ENCODE results near the gene FOXP1. TPM values are rescaled to one million over a fixed set of nuclear protein-coding genes. Genes with fewer than 3 reads are reported as not detected.

Gene FOXP1
- total and polyA plus RNA-seq, 9 of the 15 experiments (the other 6 are each of a cell fraction or from before 2014, with no cell fraction given) = 7.7 to 34.5 (median 13.7) TPM

DNA sequence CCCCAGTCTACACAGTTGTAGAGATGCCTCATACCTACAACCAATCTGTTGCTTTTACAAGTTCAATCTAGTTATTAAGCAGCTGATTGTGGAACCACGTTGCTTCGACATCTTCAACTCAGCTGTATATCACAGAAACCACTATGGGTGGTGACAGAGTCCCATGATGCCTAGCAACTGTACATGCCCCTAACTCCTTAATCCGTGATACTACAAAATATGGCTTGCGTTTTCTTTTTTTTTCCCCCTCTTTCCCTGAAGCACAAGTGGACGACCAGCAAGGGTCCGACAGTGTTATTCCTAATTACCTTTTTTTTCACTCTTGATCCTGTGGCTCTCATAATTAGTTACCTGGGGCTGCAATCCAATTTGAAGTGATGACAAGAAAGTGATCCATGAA lies 478.6 kb downstream of the FOXP1 start (continued):
- no peak for TF ChIP-seq TCF7L2 (IDR thresholded peaks at IDR 0.05; ENCODE audit: low read depth, low read length)

DNA sequence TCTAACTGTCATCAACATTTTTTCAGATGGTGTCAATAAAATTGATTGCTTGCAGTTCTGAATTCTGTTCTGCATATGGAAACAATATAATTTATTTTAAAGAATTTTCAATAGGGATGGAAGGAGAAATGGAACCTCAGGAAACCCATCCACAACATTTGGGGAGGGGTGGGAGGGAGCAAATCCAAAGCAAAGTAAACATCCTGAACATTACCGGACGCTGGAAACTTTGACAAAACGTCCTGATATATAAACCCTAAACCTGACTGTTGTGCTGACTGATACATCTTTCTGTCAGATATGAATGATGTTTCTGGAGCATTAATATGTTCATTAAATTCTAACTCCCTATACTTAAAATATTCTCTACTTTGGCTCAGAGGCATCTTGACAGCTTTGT lies 479.0 kb downstream of the FOXP1 start:
- no peak for ATAC-seq
- peaks cover 7% of the 10 kb centered on the region; the same call in 1 of the 3 replicates for H3K79me2 ChIP-seq (ENCODE audit: control insufficient read depth, insufficient read depth, low read length)
- FAIRE-seq = no peak
- no peaks in the 10 kb centered on the region for H4K20me1 ChIP-seq (replicated peaks; ENCODE audit: control insufficient read depth, insufficient read depth, low read length)
- peaks cover 0 to 6% of the 10 kb centered on the region in 2 experiments; a peak in 3 of 5 replicates for H3K4me1 ChIP-seq (replicated peaks in 1 of 2; ENCODE audit: control insufficient read depth in 2 of 2, insufficient read depth in 2 of 2, low read length in 2 of 2)
- in situ Hi-C loops (cut with MboI) = no loop called here
- H3K36me3 ChIP-seq (ENCODE audit: control insufficient read depth, insufficient read depth, low read length) = peaks cover 21% of the 10 kb centered on the region
- no peak overlapping the region for H2AFZ ChIP-seq (ENCODE audit: low read depth, low read length)
- H3K27me3 ChIP-seq (ENCODE audit: control insufficient read depth in 2 of 2, insufficient read depth in 2 of 2, low read length in 2 of 2) = no peaks in the 10 kb centered on the region
- DNase-seq (ENCODE audit: extremely low read depth in 1 of 4, low spot score in 3 of 4) = no peak
- BruUV-seq (replicated peaks) = no TSS peak
- intact Hi-C loops (cut with micrococcal nuclease) = no loop called here
- POLR2A ChIA-PET = no interaction called here
- no peak overlapping the region for H3K9ac ChIP-seq (ENCODE audit: insufficient read depth in 1 of 2, low read depth in 2 of 2, low read length in 2 of 2)
- TF ChIP-seq U2AF2 (optimal IDR thresholded peaks at IDR 0.05; ENCODE audit: low read depth, low read length) (no peak), KLF10 (CRISPR knock-in tag; IDR thresholded peaks at IDR 0.05) (no peak), CHCHD3 (CRISPR knock-in tag; IDR thresholded peaks at IDR 0.05) (no peak), NR1H2 (CRISPR knock-in tag; IDR thresholded peaks at IDR 0.05) (no peak), GABPB1 (CRISPR knock-in tag; IDR thresholded peaks at IDR 0.05) (no peak), KDM1A (IDR thresholded peaks at IDR 0.05) (no peak), CC2D1A (IDR thresholded peaks at IDR 0.05) (no peak), TFE3 (CRISPR knock-in tag; IDR thresholded peaks at IDR 0.05) (no peak), HIVEP1 (CRISPR knock-in tag; IDR thresholded peaks at IDR 0.05) (no peak), STAT5A (IDR thresholded peaks at IDR 0.05; ENCODE audit: borderline replicate concordance, low read length) (no peak), TEAD1 (CRISPR knock-in tag; IDR thresholded peaks at IDR 0.05) (no peak), MTA2 (IDR thresholded peaks at IDR 0.05; ENCODE audit: low read depth) (no peak), HMGN3 (IDR thresholded peaks at IDR 0.05; ENCODE audit: borderline replicate concordance, extremely low read depth, insufficient read length, low read depth, low read length) (no peak)
- TF ChIP-seq, protein P1, sequence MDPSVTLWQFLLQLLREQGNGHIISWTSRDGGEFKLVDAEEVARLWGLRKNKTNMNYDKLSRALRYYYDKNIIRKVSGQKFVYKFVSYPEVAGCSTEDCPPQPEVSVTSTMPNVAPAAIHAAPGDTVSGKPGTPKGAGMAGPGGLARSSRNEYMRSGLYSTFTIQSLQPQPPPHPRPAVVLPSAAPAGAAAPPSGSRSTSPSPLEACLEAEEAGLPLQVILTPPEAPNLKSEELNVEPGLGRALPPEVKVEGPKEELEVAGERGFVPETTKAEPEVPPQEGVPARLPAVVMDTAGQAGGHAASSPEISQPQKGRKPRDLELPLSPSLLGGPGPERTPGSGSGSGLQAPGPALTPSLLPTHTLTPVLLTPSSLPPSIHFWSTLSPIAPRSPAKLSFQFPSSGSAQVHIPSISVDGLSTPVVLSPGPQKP (CRISPR knock-in tag; IDR thresholded peaks at IDR 0.05) = no peak
- TF ChIP-seq, protein P2, sequence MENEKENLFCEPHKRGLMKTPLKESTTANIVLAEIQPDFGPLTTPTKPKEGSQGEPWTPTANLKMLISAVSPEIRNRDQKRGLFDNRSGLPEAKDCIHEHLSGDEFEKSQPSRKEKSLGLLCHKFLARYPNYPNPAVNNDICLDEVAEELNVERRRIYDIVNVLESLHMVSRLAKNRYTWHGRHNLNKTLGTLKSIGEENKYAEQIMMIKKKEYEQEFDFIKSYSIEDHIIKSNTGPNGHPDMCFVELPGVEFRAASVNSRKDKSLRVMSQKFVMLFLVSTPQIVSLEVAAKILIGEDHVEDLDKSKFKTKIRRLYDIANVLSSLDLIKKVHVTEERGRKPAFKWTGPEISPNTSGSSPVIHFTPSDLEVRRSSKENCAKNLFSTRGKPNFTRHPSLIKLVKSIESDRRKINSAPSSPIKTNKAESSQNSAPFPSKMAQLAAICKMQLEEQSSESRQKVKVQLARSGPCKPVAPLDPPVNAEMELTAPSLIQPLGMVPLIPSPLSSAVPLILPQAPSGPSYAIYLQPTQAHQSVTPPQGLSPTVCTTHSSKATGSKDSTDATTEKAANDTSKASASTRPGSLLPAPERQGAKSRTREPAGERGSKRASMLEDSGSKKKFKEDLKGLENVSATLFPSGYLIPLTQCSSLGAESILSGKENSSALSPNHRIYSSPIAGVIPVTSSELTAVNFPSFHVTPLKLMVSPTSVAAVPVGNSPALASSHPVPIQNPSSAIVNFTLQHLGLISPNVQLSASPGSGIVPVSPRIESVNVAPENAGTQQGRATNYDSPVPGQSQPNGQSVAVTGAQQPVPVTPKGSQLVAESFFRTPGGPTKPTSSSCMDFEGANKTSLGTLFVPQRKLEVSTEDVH (IDR thresholded peaks at IDR 0.05; ENCODE audit: low read depth, partially characterized antibody) = no peak
- no peaks in the 10 kb centered on the region for H3K9me1 ChIP-seq (ENCODE audit: control insufficient read depth, insufficient read depth, low read length)
- H3K4me3 ChIP-seq = no peak overlapping the region
- H3K9me3 ChIP-seq (replicated peaks; ENCODE audit: control insufficient read depth, insufficient read depth, low read depth, low read length) = no peaks in the 10 kb centered on the region
- CTCF ChIA-PET (ENCODE audit: low intra/inter-chr PET ratio) = no interaction called here
- H3K27ac ChIP-seq (ENCODE audit: extremely low read depth, low read depth, low read length) = no peak overlapping the region
- H3K4me2 ChIP-seq (ENCODE audit: insufficient read depth, low read length) = no peak overlapping the region
- 55% methylated on average over 3 of the region's 3 CpGs for WGBS (ENCODE audit: insufficient coverage, low coverage, missing lambda C conversion rate)
